Measurements from ENCODE around the gene DNAJC3.
A peak's percentile ranks its signal among the peaks of the same experiment; 100 is the strongest.
"Not testable (repeated sequence)": the region's sequence is repeated elsewhere in the genome, so short reads cannot be mapped to it uniquely, and the experiment has no call there.

Gene DNAJC3, protein sequence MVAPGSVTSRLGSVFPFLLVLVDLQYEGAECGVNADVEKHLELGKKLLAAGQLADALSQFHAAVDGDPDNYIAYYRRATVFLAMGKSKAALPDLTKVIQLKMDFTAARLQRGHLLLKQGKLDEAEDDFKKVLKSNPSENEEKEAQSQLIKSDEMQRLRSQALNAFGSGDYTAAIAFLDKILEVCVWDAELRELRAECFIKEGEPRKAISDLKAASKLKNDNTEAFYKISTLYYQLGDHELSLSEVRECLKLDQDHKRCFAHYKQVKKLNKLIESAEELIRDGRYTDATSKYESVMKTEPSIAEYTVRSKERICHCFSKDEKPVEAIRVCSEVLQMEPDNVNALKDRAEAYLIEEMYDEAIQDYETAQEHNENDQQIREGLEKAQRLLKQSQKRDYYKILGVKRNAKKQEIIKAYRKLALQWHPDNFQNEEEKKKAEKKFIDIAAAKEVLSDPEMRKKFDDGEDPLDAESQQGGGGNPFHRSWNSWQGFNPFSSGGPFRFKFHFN

DNA sequence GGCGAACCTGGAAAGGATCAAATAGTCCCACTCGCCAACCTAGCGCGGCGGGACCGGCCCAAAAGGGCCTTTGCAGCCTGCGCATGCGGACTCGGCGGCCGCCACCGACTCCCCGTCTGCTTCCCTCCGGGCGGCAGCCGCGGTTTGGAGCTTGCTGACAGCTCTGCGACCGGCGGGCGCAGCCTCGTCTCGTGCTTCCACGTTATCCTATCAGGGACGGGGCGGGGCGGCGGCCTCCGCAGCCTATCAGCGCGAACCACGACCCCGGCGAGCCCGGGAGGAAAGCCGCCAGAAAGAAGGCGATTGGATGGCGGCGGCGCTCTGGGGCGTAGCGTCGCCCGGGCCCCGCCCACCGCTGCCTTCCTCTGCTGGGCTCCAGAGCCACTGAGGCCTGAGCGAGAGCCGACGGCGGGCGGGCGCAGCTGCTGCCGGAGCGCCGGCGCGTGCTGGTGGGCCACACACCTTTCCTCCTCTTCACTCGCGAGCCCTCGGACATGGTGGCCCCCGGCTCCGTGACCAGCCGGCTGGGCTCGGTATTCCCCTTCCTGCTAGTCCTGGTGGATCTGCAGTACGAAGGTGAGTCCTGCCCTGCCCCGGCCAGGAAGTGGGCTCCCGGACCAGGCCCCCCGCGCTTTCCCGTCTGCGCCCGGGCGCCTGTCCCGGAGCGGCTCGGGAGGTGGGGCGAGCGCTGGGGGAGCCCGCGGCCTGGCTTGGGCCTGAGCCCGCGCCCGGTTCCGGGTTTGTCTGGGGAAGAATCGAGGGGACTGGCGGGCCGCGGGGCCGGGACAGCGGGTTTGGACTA lies at the start of gene DNAJC3:
Gene DNAJC3, plus strand, starts transcription at position 378 of the 802 bp plus-strand sequence. Its CDS starts 117 bp downstream, at position 495.
- peak; percentile 93 to 96 for DNase-seq

DNA sequence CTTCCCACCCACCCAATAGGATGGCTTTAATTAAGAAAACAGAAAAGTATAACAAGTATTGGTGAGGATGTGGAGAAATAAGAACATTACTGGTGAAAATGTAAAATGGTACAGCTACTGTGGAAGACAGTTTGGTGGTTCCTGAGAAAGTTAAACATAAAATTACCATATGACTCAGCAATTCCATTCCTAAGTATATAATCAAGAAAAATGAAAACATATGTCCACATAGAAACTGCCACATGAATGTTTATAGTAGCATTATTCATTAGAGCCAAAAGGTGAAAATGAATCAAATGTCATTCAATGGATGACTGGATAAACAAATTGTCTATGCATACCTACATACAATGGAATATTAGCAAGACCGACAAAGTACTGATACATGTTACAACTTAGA lies 49.3 kb upstream of the DNAJC3 start:
- no peak for DNase-seq

DNA sequence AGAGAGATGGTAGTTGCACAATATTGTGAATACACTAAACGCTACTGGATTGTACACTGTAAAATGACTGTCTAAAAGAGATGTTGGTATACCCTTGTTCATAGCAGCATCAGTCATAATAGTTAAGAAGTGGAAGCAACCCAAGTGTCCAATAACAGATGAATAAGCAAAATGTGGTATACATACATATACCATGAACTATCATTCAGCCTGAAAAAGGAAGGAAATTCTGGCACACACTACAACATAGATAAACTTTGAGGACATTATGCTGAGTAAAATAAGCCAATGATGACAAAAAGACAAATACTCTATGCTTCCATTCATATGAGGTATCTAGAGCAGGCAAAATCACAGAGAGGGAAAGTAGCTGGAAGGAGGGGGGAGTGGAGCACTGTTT lies 48.5 kb upstream of the DNAJC3 start:
- no peak for DNase-seq

DNA sequence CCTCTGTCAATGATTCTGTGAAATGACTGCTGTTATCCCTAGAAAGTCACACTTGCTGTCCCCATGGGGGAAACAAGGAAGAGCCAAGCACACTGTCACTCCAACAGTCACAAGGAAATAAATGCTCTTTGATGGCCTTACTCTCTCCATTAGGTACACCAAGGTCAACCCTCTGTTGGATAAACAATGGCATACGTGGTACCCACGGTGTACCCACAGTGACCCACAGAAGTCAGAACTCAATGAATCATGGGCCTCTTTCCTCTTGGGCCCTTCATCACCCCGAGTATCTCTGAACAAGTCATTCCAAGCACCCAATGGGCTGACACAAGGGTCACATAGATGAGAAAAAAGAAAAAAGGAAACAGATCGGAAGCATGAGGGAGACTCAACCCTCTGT lies 47.9 kb upstream of the DNAJC3 start:
- no peak for DNase-seq

DNA sequence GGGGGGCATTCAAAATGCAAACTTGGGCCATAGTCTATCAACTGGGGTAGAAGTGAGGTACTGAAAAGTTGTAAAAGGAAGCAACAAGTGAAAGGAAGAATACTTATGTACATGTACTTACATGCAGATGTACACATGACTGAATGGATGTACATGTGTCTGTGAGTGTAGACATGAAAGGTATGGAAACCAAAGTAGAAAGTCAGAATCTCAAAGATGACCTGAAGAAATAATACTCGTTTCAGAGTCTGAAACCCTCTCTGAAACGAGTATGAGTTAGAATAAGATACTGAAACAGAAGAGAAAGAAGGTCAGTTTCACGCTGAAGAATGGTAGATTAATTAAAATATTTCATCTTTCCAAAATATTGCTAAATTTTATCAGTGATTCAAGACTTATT lies 46.3 kb upstream of the DNAJC3 start:
- DNase-seq = no peak

DNA sequence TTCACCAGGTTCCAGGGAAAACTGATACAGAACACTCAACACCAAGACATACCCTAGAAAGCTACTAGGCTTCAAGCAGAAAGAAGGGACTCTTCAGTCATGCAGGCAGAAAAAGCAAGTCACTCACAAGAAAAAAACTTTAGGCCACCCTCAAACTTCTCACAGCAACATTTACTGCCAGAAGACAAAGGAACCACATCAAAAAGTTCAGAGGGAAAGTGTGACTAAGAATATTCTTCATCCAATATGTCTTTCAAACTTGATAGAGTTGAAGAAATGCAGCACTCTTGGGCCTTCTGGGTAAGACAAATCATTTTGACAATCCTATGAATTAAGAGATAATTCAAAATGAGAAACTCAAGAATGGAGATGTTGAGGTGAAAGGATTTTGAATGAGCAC lies 40.1 kb upstream of the DNAJC3 start:
- no peak for DNase-seq

DNA sequence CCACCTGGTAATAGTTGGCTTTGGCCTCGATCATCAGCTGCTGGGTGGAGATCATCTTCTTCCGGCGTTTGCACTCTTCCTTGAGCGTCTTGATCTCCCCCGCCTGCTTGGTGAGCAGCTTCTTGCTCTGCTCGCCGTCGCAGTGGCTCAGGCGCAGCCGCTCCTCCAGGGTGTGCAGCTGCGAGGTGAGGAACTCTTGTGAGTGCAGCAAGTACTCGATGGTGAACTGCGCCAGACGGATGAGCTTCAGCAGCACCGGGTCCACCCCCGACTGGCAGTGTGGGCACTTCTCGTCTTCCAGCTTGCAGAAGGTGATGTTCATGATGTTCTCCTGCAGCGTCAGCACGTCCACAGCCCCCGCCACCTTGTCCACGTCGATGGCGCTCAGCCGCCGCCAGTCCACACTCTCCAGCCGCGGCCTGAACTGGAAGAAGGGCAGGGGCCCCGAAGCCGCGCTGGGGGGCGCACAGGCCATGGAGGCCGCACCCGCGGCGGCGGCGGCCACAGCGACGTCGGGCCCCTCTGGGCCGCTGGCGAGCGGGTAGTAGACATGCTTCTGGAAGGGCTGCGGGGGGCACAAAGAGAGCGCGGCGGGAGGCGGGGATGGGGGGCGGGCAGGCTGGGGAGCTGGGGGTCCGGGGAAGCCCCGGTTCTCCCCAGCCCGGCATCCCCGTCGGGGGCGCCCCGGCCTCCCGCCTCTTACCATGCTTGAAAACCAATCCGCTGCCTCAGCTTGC lies 35.5 kb upstream of the DNAJC3 start:
- no peak for DNase-seq

DNA sequence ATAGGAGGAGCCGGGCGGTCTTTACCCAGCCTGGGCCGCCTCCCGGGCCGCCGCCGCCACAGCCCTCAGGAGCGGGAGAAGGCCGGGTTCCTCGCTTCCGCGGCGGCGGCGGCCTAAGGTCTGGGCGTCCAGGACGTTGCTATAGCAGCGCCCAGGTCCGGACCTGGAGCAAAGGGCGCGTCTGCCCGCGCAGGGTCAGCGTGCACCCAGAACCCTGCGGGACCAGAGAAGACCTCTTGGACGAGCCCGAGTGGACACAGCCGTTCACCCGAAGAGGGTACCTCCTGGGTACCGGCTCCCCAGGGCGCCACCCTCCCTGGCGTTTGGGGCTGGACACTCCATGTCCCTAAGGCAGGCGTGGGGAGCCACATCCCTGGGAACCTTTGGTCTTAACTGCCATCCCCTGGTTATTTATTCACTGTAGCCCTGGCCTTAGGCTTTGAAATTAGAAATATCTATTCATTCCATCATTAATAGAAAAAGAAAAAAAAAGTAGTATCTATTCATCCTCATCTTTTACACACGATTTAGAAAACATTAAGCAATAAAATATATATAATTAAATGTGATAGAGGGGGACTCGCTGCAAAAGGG lies 34.8 kb upstream of the DNAJC3 start:
- no peak for DNase-seq

DNA sequence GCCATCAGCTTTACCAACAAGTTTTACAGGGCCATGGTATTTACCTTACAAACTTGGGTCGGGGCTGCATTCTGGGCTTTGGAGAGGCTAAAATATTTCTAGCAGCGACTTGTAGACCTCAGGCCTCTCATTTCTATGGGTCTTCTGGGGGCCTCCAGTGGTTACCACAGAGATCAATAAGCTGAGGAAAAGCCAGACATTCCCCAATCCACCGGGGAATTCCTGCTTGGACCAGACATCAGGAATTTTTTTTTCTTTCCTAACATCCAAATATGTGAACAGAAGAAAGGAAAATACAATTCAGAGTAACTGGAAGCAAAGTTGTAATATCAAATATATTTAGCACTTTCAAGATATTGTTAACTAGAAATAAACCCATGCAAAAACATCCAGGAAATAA lies 33.9 kb upstream of the DNAJC3 start:
- DNase-seq = no peak

DNA sequence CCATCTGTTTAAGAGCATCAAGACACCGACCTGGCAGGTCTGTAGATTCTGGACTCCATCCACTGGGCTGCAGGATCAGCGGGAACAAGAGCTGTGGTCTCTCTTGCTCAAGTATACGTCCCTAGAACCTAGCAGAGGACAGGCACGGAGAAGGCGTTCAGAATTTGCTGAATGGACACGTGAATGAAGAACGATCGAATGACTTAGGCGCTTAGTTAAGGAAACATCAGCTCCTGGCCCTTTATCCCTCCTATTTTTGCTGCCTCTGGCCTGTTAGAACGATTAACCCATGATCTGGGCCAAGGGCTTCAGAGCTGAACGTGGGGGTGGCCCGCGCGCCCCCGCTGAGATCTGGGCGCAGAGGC lies 33.4 kb upstream of the DNAJC3 start:
- no peak for DNase-seq

DNA sequence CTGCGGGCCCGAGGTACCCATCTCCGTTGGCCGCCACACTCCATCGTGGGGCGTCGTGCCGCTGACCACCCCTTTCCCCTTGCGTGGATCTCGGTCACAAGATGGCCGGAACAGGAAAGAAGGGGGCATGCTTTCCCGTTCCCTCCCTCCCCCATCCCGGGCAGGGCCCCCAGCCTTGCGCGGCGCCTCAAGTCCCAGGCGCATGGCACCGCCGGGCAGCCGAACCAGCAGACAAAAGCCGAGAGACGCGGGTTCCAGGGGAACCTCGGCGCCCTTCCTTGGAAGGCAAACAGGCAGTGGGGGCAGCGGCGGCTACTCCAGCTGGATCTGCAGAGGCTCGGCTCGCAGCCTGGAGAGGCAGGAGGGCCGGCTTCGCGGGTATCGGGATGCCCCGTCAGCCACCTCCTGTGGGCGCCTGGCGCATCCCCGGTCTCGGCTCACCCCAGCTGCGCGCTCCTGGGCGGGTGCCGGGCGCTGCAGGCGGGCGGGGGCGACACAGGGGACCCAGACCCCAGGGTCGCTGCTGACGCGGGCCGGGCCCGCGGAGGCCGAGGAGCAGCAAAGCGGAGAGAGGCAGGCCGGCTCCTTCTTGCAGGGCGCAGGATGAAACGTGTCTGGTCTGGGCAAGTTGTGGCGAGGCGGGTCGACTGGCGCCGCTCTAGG lies 32.9 kb upstream of the DNAJC3 start:
- DNase-seq = no peak

DNA sequence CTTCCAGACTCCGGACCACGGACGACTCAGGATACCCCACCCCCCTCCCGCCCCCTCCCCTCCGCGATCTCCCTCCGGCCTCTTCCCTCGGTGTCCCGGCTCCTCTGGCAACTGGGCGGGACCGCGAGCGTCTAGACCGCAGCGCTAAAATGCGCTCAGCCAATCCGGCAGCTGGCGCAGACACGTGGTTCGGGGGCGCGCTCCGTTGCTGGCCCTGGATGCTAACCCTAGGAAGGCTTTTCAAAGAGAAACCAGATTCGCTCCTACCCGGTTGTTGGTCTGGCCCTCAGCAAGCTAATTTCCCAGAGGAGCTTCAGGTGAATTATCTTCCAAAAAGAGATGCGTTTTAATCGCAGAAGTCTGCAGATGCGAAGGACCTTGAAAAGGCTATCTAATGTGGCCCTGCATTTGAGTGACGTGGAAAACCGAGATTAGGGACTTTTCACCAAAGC lies 32.3 kb upstream of the DNAJC3 start, which contains the start of gene DZIP1:
Gene DZIP1, minus strand, starts transcription at position 106 of the 452 bp plus-strand sequence. CDS start 2,677 bp downstream, outside the sequence.
- DNase-seq = peak; percentile 22 to 34

DNA sequence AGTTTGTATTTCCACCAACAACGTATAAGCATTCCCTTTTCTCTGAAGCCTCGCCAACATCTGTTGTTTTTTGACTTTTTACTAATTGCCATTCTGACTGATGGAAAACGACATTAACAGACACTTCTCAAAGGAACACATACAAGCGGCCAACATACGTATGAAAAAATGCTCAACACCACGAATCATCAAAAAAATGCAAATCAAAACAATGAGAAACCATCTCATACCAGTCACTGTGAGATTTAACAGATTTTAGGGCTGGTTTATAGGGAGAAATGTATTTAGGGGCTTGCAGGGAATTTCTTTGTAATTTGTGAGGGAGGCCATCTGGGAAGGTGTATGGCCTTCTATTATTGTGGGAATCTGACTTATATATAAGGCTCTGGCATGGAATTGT lies 29.6 kb upstream of the DNAJC3 start:
- DNase-seq = no peak

DNA sequence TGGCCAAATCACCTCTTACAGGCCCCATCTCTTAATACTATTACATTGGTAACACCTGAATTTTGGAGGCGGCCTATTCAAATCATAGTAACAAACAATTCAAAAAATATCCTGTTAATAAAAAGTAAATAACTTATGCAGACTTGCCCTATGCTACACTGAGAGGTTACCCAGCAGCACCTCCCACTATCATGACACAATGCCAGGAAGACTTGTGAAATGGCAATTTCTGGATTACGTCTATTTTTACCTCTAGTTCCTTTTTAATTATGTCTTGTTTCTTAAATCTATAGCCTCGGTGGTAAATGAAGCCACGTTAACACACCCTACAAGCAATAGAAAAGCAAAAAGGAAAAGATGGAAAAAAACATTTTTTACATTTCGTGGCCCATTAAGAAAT lies 26.2 kb upstream of the DNAJC3 start:
- DNase-seq = no peak

DNA sequence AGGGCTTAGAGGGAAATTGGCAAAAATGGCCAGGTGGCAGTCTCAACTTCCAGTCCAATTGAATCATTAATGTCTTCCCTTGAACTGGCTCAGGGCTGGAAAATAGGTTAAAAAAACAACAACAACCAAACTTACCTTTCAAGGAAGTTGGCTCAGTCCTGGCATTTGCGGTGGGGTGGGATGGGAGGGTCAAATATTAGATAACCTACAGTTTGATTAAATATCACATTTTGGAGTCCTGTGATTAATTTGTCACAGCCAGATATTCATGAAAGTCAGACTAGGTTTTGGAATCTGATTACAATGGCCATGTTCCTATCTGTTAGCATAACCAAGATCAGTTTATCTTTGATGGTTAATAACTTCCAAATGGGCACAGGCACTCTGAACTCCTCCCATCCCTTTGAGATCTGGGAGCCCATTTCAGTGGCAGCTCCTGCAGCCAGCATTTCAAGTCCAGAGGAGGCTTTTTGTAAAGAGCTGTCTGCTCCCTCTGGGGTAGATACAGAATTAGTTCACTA lies 24.6 kb upstream of the DNAJC3 start:
- no peak for DNase-seq

DNA sequence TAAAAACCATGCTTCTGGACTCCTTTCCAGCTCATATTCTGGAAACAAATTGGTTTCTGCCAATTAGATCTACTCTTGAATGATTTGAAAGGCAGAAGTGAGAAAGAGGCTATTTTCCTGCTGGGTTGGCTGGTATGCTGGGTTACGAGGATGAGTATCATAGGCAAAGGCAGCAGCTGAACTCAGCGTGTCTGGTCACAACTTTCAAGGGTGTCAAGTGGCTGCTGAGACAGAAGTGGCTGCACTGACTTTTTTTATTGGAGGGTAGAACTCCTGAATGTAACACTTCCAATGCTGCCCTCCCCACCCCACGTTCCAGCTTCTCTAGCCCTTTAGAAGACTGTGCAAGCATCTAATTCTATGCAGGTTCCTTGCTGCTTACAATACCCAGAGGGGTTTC lies 24.1 kb upstream of the DNAJC3 start:
- no peak for DNase-seq

DNA sequence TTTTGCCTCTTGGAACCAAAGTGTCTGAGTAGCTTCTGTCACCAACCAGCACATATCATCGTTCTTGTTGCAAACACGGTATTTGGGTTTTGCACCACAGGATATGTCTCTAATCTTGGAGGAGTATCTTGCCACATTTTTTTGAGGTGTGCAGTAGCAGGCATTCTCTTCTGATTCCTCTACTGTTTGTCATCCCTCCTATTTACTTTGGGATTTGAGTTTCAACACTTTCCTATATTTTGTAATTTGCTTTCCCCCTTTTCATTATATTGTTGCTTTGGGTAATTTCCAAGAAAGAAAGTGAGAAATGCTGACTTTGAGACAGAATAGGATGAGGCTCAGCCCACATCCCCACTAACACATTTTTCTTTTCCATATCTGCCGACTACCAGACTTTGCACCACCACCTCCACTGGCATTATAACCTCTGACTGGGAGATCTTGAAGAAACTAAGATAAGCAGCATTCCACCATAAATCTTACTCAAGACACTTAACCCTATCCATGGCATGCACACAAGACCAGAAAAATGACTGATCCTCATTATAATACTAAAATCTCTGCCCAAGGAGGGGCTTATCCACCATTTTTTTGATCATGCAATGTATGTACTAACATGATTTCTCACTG lies 20.4 kb upstream of the DNAJC3 start:
- DNase-seq = no peak

DNA sequence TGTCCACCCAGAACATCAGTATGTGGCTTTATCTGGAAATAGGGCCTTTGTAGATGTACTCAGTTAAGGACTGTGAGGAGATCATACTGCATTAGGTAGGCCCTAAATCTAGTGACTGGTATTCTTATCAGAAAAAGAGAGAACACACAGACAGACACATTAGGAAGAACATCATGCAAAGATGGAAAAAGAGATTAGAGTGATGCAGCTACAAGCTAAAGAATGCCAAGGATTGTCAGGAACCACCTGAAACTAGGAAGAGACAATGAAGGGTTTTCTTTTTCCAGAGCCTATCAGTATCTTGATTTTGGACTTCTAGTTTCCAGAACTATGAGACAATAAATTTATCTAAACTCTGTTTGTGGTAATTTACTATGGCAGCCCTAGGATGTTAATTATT lies 17.4 kb upstream of the DNAJC3 start:
- DNase-seq = no peak

DNA sequence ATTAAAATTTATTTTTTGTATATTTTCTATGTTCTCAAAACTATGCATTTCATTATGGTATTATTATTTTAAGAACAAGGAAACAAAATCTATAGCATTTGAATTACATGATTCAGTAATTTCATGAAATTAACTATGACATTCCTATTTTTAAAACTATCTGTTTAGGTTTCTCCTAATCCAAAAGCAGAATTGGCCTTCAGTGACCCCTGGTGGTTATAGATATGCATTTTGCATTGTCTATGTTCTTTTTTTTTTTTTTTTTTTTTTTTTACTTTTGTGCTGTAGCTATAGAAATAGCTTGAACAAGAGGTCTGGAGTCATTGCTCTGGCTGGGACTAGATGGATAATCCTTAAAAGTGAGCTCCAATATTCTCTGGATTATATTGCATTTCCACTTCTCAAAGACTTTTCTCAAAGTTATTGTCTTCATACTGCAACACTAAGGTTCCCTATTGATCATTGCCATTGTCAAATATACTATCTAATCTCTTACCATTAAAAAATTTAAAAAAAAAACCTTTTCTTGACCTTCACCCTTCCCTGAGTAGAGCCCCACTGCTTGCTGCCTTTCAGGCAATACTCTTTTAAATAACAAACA lies 15.9 kb upstream of the DNAJC3 start:
- DNase-seq = no peak

DNA sequence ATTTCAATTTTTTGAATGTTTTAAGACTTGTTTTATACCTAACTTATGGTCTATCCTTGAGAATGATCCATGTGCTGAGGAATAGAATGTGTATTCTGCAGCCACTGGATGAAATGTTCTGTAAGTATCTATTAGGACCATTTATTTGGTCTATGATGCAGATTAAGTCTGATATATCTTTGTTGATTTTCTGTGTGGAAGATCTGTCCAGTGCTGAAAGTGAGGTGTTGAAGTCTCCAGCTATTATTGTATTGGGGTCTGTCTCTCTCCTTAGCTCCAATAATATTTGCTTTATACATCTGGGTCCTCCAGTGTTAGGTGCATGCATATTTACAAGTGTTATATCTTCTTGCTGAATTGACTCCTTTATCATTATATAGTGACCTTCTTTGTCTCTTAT lies 9.7 kb upstream of the DNAJC3 start:
- DNase-seq = not testable (repeated sequence)

DNA sequence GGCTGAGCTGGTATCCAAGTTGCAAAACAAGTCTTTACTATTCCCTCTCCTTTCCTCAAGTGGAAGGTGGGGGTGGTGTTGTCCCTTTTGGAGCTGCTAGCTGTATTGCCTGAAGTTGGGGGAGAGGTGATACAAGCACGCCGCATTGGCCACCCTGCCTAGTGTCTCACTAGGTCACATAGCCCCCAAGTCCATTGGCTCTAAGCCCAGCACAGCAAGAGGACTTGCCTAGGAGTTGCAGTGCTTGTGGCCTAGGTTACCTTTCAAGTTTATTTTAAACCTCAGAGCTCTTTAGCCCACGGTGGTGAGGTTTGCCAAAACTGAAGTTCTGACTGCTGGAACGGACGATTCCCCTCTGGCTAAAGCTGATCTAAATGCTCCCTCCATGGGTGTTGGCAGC lies 5.3 kb upstream of the DNAJC3 start:
- DNase-seq = no peak
